SKM-1 treated with dmso at 0.1 percent for 144 hours (cell line): Measurements from ENCODE around the gene REG1B.
"Not testable (repeated sequence)": the region's sequence is repeated elsewhere in the genome, so short reads cannot be mapped to it uniquely, and the experiment has no call there.

Experiments used
- DNase-seq: peaks from one replicate; lab custom pipeline; 2025; ENCODE audit not compliant: unreplicated experiment; lab: John Stamatoyannopoulos, UW

Gene REG1B

GRCh38 chr2:79085382-79085781, 2.4 kb downstream of the REG1B start:
- no peak for DNase-seq

- no peak for DNase-seq
Observed at GRCh38 chr2:79084495-79085135, 3.2 kb downstream of the REG1B start.

GRCh38 chr2:79083597-79084251, 4.1 kb downstream of the REG1B start:
- DNase-seq, result no peak

GRCh38 chr2:79082987-79083386, 4.8 kb downstream of the REG1B start:
- no peak for DNase-seq

- DNase-seq, result no peak
Observed at GRCh38 chr2:79071078-79071477, 16.7 kb downstream of the REG1B start.

- DNase-seq, result no peak
Observed at GRCh38 chr2:79065201-79065600, 22.6 kb downstream of the REG1B start.

- DNase-seq, result not testable (repeated sequence)
Observed at GRCh38 chr2:79054769-79055168, 33.0 kb downstream of the REG1B start.

GRCh38 chr2:79053486-79053885, 34.3 kb downstream of the REG1B start:
- DNase-seq, result not testable (repeated sequence)

- peak; percentile 46 for DNase-seq
Observed at GRCh38 chr2:79041032-79041448, 46.8 kb downstream of the REG1B start.

- DNase-seq, result no peak
Observed at GRCh38 chr2:79039944-79040343, 47.8 kb downstream of the REG1B start.
